HG03196 (cell line): ENCODE measurements around the gene DNMT3A.

ENCODE experiments used
- ATAC-seq: cut with Tn5 transposase; IDR thresholded peaks from one replicate; pipeline ENCODE4 v1.9.1; 2021; ENCODE audit not compliant: unreplicated experiment

Gene DNMT3A

GRCh38 chr2:25373269-25373981 is 31.7 kb upstream of the DNMT3A start:
- no peak for ATAC-seq

- no peak for ATAC-seq
Measured at GRCh38 chr2:25372405-25373268, 30.9 kb upstream of the DNMT3A start.

- no peak for ATAC-seq
Measured at GRCh38 chr2:25371253-25372241, 29.8 kb upstream of the DNMT3A start.

GRCh38 chr2:25369876-25370275 is 28.2 kb upstream of the DNMT3A start:
- no peak for ATAC-seq

- ATAC-seq, result no peak
Measured at GRCh38 chr2:25369439-25369838, 27.7 kb upstream of the DNMT3A start.

GRCh38 chr2:25368660-25369059 is 26.9 kb upstream of the DNMT3A start:
- ATAC-seq, result no peak

GRCh38 chr2:25367296-25367695 is 25.6 kb upstream of the DNMT3A start:
- ATAC-seq, result no peak

GRCh38 chr2:25366629-25367028 is 24.9 kb upstream of the DNMT3A start:
- ATAC-seq, result no peak

- ATAC-seq, result no peak
Measured at GRCh38 chr2:25365241-25365640, 23.5 kb upstream of the DNMT3A start.

GRCh38 chr2:25363733-25364132 is 22.0 kb upstream of the DNMT3A start:
- ATAC-seq, result no peak

GRCh38 chr2:25362434-25363145 is 20.9 kb upstream of the DNMT3A start:
- peak; percentile 62 for ATAC-seq

- ATAC-seq, result peak; percentile 77
Measured at GRCh38 chr2:25362049-25362433, 20.3 kb upstream of the DNMT3A start.

- no peak for ATAC-seq
Measured at GRCh38 chr2:25361261-25362048, 19.7 kb upstream of the DNMT3A start.

GRCh38 chr2:25358836-25359235 is 17.1 kb upstream of the DNMT3A start:
- ATAC-seq, result no peak

- ATAC-seq, result no peak
Measured at GRCh38 chr2:25358249-25358815, 16.6 kb upstream of the DNMT3A start.

GRCh38 chr2:25356088-25356487 is 14.4 kb upstream of the DNMT3A start:
- ATAC-seq, result no peak

- no peak for ATAC-seq
Measured at GRCh38 chr2:25355270-25355669, 13.5 kb upstream of the DNMT3A start.

- ATAC-seq, result no peak
Measured at GRCh38 chr2:25354116-25354515, 12.4 kb upstream of the DNMT3A start.

- no peak for ATAC-seq
Measured at GRCh38 chr2:25349397-25349796, 7.7 kb upstream of the DNMT3A start.
